ENCODE data around the gene TRABD.

TRABD gene

DNA sequence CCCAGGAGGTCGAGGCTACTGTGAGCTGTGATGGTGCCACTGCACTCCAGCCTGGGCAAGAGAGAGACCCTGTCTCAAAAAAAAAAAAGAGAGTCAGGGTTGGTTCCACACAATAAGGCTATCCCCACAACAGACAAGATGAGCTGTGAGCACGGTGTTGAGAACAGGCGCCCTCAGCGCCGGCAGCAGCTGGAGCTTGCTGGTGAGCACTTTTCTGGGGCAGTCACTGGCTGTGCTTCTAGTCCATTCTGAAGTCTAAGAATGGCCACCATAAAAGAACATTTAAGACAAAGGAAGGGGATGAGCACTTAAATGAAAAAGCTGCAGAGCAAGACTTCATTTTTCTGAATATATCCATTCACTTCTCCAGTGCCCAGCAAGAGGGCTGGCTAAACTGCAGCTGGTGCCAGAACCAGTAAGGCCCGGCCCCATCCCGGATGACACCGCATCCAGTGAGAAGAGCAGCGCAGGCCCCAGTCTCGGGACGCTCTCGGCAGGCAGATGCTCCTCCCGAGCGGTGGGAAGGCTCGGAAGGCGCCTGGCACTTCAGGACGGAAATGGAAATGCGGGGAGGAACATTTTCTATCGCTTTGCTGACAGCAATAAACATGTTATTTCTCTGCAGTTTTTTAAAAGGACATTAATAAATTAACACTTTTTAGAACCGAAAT lies 46.9 kb downstream of the TRABD start:
- H3K9me3 ChIP-seq (ENCODE audit: control insufficient read depth, low read length): no peaks in the 10 kb centered on the region
- H3K4me2 ChIP-seq (ENCODE audit: low read length, poor library complexity, severe bottlenecking): no peak overlapping the region
- DNase-seq: no peak
- no peak overlapping the region for H2AFZ ChIP-seq (ENCODE audit: low read depth, low read length)
- H3K4me3 ChIP-seq (ENCODE audit: insufficient read depth in 1 of 2, low read depth in 1 of 2, low read length in 2 of 2): no peak overlapping the region
- H3K23ac ChIP-seq (ENCODE audit: low read length in 2 of 2): no peak overlapping the region
- H2BK120ac ChIP-seq (ENCODE audit: low read depth, low read length): no peak overlapping the region
- H3K27ac ChIP-seq (ENCODE audit: low read length, poor library complexity, severe bottlenecking): no peak overlapping the region
- peaks cover 22 to 73% of the 10 kb centered on the region in 2 experiments for H3K36me3 ChIP-seq (ENCODE audit: control insufficient read depth in 1 of 2, insufficient read depth in 2 of 2, low read depth in 1 of 2, low read length in 2 of 2)
- no peak overlapping the region for H3K4ac ChIP-seq (ENCODE audit: low read depth in 1 of 2, low read length in 2 of 2)
- WGBS: 96% methylated on average over 18 of the region's 20 CpGs
- peaks cover 50% of the 10 kb centered on the region for H3K79me1 ChIP-seq (replicated peaks; ENCODE audit: low read length, poor library complexity, severe bottlenecking)
- no peak overlapping the region for H4K8ac ChIP-seq (ENCODE audit: low read length)
- H3K4me1 ChIP-seq (ENCODE audit: control insufficient read depth, insufficient read depth, low read depth, low read length): peaks cover 14% of the 10 kb centered on the region
- no peak overlapping the region for H2BK5ac ChIP-seq (ENCODE audit: low read depth, low read length, poor library complexity, severe bottlenecking)
- no peak overlapping the region for H2BK12ac ChIP-seq (ENCODE audit: low read length in 2 of 2)
- no peak overlapping the region for H3K18ac ChIP-seq (ENCODE audit: low read depth in 1 of 2, low read length in 2 of 2)
- no peak overlapping the region for H4K91ac ChIP-seq (ENCODE audit: low read length)
- H3K9ac ChIP-seq (ENCODE audit: low read length): no peak overlapping the region
- no peak overlapping the region for H2AK5ac ChIP-seq (ENCODE audit: low read length, severe bottlenecking)
- H3K27me3 ChIP-seq (ENCODE audit: control insufficient read depth in 1 of 2, insufficient read depth in 1 of 2, low read length in 2 of 2): no peaks in the 10 kb centered on the region
- no peak overlapping the region for H3K14ac ChIP-seq (ENCODE audit: low read length in 2 of 2)
- H2BK15ac ChIP-seq (ENCODE audit: low read depth, poor library complexity, severe bottlenecking): no peak overlapping the region

DNA sequence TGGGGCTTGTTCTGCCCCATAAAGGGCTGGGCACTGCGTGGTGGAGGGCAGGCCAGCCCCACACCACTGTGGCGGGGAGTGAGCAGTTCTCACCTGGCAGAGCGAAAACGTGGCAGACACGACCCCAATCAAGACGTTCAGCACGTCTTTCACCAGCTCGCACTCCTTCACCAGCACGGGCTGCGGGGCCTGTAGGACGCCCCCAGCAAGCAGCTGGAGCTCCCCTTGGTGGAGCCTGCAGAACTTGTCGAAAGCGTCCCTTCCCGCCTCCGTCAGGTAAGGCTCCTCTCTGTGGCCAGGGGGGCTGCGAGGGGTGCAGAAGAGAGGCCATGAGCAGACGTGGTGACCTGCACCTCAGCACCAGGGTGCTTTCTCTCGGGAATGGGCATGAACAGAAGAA lies 47.5 kb downstream of the TRABD start:
- no peak overlapping the region for H3K4me3 ChIP-seq (ENCODE audit: insufficient read depth in 1 of 2, low read depth in 1 of 2, low read length in 2 of 2)
- H4K91ac ChIP-seq (ENCODE audit: low read length): no peak overlapping the region
- H3K4me2 ChIP-seq (ENCODE audit: low read length, poor library complexity, severe bottlenecking): no peak overlapping the region
- H4K8ac ChIP-seq (ENCODE audit: low read length): no peak overlapping the region
- H3K18ac ChIP-seq (ENCODE audit: low read depth in 1 of 2, low read length in 2 of 2): no peak overlapping the region
- no peak overlapping the region for H3K4ac ChIP-seq (ENCODE audit: low read depth in 1 of 2, low read length in 2 of 2)
- H2BK5ac ChIP-seq (ENCODE audit: low read depth, low read length, poor library complexity, severe bottlenecking): no peak overlapping the region
- H3K23ac ChIP-seq (ENCODE audit: low read length in 2 of 2): no peak overlapping the region
- DNase-seq: no peak
- 89% methylated on average over 18 of the region's 18 CpGs for WGBS
- no peak overlapping the region for H2BK15ac ChIP-seq (ENCODE audit: low read depth, poor library complexity, severe bottlenecking)
- H3K9ac ChIP-seq (ENCODE audit: low read length): no peak overlapping the region
- no peak overlapping the region for H3K14ac ChIP-seq (ENCODE audit: low read length in 2 of 2)
- H2AK5ac ChIP-seq (ENCODE audit: low read length, severe bottlenecking): no peak overlapping the region
- no peak overlapping the region for H2AFZ ChIP-seq (ENCODE audit: low read depth, low read length)
- no peaks in the 10 kb centered on the region for H3K27me3 ChIP-seq (ENCODE audit: control insufficient read depth in 1 of 2, insufficient read depth in 1 of 2, low read length in 2 of 2)
- peaks cover 47% of the 10 kb centered on the region for H3K79me1 ChIP-seq (replicated peaks; ENCODE audit: low read length, poor library complexity, severe bottlenecking)
- H3K36me3 ChIP-seq (ENCODE audit: control insufficient read depth in 1 of 2, insufficient read depth in 2 of 2, low read depth in 1 of 2, low read length in 2 of 2): peaks cover 22 to 68% of the 10 kb centered on the region in 2 experiments
- no peak overlapping the region for H2BK12ac ChIP-seq (ENCODE audit: low read length in 2 of 2)
- no peak overlapping the region for H3K27ac ChIP-seq (ENCODE audit: low read length, poor library complexity, severe bottlenecking)
- H3K4me1 ChIP-seq (ENCODE audit: control insufficient read depth, insufficient read depth, low read depth, low read length): peaks cover 14% of the 10 kb centered on the region
- H2BK120ac ChIP-seq (ENCODE audit: low read depth, low read length): no peak overlapping the region
- no peaks in the 10 kb centered on the region for H3K9me3 ChIP-seq (ENCODE audit: control insufficient read depth, low read length)

DNA sequence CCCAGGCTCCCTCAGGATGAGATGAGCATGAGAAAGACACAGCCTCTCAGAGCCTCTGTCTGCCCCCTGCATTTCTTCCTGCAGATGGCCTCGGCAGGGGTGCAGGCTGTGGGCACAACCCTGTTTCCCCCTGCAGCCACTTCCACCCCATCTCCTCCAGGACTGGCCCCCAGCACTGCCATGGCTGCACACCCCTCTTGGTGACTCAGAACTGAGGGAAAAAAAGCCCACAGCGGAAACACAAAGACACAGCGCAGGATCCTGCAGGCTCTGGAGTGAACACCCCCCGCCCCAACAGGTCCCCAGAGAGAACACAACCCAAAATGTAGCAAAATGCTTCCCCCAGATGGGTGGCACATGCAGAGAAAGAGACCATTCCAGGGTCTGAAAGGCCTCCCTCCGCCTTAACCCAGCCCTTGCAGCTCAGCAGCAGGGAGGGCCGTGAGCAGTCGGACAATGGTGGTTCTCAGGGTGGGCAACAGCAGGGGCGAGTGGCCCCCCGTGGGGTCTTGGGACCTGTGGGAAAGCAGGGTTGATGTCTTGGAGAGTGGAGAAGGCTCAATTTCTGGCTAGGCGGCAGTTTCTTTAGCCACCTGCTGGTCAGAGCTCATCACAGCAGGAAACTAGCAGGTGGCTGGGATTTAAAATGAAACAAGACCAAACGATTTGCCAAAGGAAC lies 51.2 kb downstream of the TRABD start:
- no peak overlapping the region for H2BK5ac ChIP-seq (ENCODE audit: low read depth, low read length, poor library complexity, severe bottlenecking)
- H2BK120ac ChIP-seq (ENCODE audit: low read depth, low read length): no peak overlapping the region
- 84% methylated on average over 10 of the region's 11 CpGs for WGBS
- no peak overlapping the region for H3K4ac ChIP-seq (ENCODE audit: low read depth in 1 of 2, low read length in 2 of 2)
- no peak overlapping the region for H3K4me3 ChIP-seq (ENCODE audit: insufficient read depth in 1 of 2, low read depth in 1 of 2, low read length in 2 of 2)
- H3K9me3 ChIP-seq (ENCODE audit: control insufficient read depth, low read length): no peaks in the 10 kb centered on the region
- H4K8ac ChIP-seq (ENCODE audit: low read length): no peak overlapping the region
- no peak overlapping the region for H2AFZ ChIP-seq (ENCODE audit: low read depth, low read length)
- no peak overlapping the region for H3K27ac ChIP-seq (ENCODE audit: low read length, poor library complexity, severe bottlenecking)
- H3K36me3 ChIP-seq (ENCODE audit: control insufficient read depth in 1 of 2, insufficient read depth in 2 of 2, low read depth in 1 of 2, low read length in 2 of 2): peaks cover 22 to 65% of the 10 kb centered on the region in 2 experiments
- H3K14ac ChIP-seq (ENCODE audit: low read length in 2 of 2): no peak overlapping the region
- H3K4me2 ChIP-seq (ENCODE audit: low read length, poor library complexity, severe bottlenecking): no peak overlapping the region
- peaks cover 50% of the 10 kb centered on the region for H3K79me1 ChIP-seq (replicated peaks; ENCODE audit: low read length, poor library complexity, severe bottlenecking)
- peak; percentile 50 for DNase-seq
- H3K4me1 ChIP-seq (ENCODE audit: control insufficient read depth, insufficient read depth, low read depth, low read length): peaks cover 20% of the 10 kb centered on the region
- peak overlapping the region in 1 of 2 experiments; percentile 64 for H3K23ac ChIP-seq (ENCODE audit: low read length in 2 of 2)
- H2BK15ac ChIP-seq (ENCODE audit: low read depth, poor library complexity, severe bottlenecking): no peak overlapping the region
- H3K27me3 ChIP-seq (ENCODE audit: control insufficient read depth in 1 of 2, insufficient read depth in 1 of 2, low read length in 2 of 2): no peaks in the 10 kb centered on the region
- H2AK5ac ChIP-seq (ENCODE audit: low read length, severe bottlenecking): no peak overlapping the region
- H3K18ac ChIP-seq (ENCODE audit: low read depth in 1 of 2, low read length in 2 of 2): no peak overlapping the region
- H2BK12ac ChIP-seq (ENCODE audit: low read length in 2 of 2): no peak overlapping the region
- H4K91ac ChIP-seq (ENCODE audit: low read length): no peak overlapping the region
- no peak overlapping the region for H3K9ac ChIP-seq (ENCODE audit: low read length)

DNA sequence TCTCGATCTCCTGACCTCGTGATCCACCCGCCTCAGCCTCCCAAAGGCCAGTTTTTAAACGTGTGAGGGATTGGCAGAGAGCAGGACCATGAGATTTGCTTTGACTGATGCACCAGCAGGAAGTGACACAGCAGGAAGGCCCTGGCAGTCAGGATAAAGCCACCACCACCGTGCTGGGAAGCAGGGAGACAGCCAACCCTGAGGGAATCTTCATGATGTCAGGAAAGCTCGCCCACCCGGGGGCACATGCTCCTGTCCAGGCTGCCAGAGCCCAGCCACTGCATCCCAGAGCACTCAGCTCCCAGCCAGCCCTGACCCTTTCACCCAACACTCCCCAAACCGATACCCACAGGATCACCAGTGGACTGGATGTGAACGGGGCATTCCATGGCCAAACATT lies 53.0 kb downstream of the TRABD start:
- H3K4me1 ChIP-seq (ENCODE audit: control insufficient read depth, insufficient read depth, low read depth, low read length): peaks cover 28% of the 10 kb centered on the region
- no peak overlapping the region for H2AFZ ChIP-seq (ENCODE audit: low read depth, low read length)
- H3K4me3 ChIP-seq (ENCODE audit: insufficient read depth in 1 of 2, low read depth in 1 of 2, low read length in 2 of 2): no peak overlapping the region
- H3K9me3 ChIP-seq (ENCODE audit: control insufficient read depth, low read length): no peaks in the 10 kb centered on the region
- H3K18ac ChIP-seq (ENCODE audit: low read depth in 1 of 2, low read length in 2 of 2): no peak overlapping the region
- no peak overlapping the region for H3K14ac ChIP-seq (ENCODE audit: low read length in 2 of 2)
- no peak overlapping the region for H2BK120ac ChIP-seq (ENCODE audit: low read depth, low read length)
- 86% methylated on average over 9 of the region's 9 CpGs for WGBS
- H2BK5ac ChIP-seq (ENCODE audit: low read depth, low read length, poor library complexity, severe bottlenecking): no peak overlapping the region
- no peak overlapping the region for H3K23ac ChIP-seq (ENCODE audit: low read length in 2 of 2)
- H2BK12ac ChIP-seq (ENCODE audit: low read length in 2 of 2): no peak overlapping the region
- H3K4ac ChIP-seq (ENCODE audit: low read depth in 1 of 2, low read length in 2 of 2): no peak overlapping the region
- H3K79me1 ChIP-seq (replicated peaks; ENCODE audit: low read length, poor library complexity, severe bottlenecking): peaks cover 37% of the 10 kb centered on the region
- no peak overlapping the region for H3K27ac ChIP-seq (ENCODE audit: low read length, poor library complexity, severe bottlenecking)
- H3K4me2 ChIP-seq (ENCODE audit: low read length, poor library complexity, severe bottlenecking): no peak overlapping the region
- DNase-seq: no peak
- H2BK15ac ChIP-seq (ENCODE audit: low read depth, poor library complexity, severe bottlenecking): no peak overlapping the region
- peak overlapping the region; percentile 12 for H4K8ac ChIP-seq (ENCODE audit: low read length)
- H3K27me3 ChIP-seq (ENCODE audit: control insufficient read depth in 1 of 2, insufficient read depth in 1 of 2, low read length in 2 of 2): no peaks in the 10 kb centered on the region
- no peak overlapping the region for H4K91ac ChIP-seq (ENCODE audit: low read length)
- peaks cover 10 to 50% of the 10 kb centered on the region in 2 experiments for H3K36me3 ChIP-seq (ENCODE audit: control insufficient read depth in 1 of 2, insufficient read depth in 2 of 2, low read depth in 1 of 2, low read length in 2 of 2)
- H2AK5ac ChIP-seq (ENCODE audit: low read length, severe bottlenecking): no peak overlapping the region
- no peak overlapping the region for H3K9ac ChIP-seq (ENCODE audit: low read length)

All from mesenchymal stem cell (in vitro differentiated cells and primary cell).